ENCODE measurements around the gene CD38.

DNA sequence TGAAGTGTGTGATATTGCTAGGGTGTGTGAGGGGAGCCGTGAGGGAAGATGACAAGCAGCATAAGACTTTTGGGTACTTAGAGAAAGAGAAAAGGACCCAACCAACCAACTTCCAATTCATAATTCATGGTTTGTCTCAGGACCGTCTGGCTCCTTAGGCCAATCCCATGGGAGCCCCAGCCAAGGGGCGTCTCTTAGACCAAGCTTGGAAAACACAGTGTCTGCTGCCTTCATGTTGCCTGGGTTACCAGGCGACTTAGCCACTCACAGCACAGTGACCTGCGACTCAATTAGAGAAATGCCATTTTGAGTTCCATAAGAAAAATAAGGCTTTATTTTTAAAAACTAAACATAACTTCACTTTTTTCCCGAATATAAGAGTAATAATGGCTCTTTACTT is 42.6 kb upstream of the CD38 start:
- TF ChIP-seq, protein P1, sequence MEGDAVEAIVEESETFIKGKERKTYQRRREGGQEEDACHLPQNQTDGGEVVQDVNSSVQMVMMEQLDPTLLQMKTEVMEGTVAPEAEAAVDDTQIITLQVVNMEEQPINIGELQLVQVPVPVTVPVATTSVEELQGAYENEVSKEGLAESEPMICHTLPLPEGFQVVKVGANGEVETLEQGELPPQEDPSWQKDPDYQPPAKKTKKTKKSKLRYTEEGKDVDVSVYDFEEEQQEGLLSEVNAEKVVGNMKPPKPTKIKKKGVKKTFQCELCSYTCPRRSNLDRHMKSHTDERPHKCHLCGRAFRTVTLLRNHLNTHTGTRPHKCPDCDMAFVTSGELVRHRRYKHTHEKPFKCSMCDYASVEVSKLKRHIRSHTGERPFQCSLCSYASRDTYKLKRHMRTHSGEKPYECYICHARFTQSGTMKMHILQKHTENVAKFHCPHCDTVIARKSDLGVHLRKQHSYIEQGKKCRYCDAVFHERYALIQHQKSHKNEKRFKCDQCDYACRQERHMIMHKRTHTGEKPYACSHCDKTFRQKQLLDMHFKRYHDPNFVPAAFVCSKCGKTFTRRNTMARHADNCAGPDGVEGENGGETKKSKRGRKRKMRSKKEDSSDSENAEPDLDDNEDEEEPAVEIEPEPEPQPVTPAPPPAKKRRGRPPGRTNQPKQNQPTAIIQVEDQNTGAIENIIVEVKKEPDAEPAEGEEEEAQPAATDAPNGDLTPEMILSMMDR (IDR thresholded peaks at IDR 0.05): no peak
- no peak for TF ChIP-seq POLR2A (IDR thresholded peaks at IDR 0.05)
